ENCODE results near the gene SLCO4A1.

SLCO4A1 gene

DNA sequence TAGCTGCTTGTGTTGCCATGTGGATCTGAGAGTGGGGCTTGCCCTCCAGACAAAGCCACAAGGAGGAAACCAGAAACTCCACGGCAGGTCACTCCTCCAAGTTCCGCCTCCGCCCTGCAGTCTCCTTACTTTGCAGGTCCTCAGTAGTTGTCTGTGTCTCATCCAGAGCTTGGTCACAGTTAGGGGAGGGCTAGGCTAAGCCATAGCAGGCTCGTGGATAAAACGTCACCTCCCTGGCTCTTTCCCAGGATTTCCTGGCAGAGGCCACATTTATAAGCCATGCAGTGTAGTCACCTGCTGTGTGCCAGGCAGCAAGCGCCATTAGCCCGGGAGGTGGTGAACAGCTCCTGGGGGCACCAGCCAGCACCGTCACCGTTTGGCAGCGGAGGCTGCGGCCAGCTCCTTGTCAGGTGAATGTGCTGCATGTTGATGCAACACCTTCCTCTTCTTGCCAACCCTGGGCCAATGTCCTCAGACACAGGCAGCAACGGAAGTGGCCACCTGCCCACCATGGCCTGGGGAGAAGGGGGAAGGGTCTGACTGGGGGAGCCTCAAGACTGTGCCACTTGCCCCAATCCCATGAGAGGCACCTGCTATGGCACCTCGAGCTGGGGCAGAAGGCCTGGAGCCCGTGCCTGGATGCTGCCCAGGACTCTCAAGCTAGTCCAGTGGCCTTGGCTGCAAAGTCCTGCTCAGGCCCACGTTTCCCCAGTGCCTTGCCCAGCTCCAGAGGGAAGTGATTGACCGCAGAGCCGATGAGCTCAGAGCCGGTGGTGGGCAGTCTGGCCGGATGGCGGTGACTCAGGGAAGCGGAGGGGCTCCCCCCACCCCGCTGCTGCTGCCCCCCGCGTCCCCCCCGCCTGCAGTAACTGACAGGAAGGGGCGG is 39.0 kb upstream of the SLCO4A1 start:
- no peak for DNase-seq (ENCODE audit: low read depth)
- no peak overlapping the region for H3K4me3 ChIP-seq (ENCODE audit: low read depth, low read length)
- TF ChIP-seq CTCF (conservative IDR thresholded peaks at IDR 0.05; ENCODE audit: low read depth, low read length), result no peak

DNA sequence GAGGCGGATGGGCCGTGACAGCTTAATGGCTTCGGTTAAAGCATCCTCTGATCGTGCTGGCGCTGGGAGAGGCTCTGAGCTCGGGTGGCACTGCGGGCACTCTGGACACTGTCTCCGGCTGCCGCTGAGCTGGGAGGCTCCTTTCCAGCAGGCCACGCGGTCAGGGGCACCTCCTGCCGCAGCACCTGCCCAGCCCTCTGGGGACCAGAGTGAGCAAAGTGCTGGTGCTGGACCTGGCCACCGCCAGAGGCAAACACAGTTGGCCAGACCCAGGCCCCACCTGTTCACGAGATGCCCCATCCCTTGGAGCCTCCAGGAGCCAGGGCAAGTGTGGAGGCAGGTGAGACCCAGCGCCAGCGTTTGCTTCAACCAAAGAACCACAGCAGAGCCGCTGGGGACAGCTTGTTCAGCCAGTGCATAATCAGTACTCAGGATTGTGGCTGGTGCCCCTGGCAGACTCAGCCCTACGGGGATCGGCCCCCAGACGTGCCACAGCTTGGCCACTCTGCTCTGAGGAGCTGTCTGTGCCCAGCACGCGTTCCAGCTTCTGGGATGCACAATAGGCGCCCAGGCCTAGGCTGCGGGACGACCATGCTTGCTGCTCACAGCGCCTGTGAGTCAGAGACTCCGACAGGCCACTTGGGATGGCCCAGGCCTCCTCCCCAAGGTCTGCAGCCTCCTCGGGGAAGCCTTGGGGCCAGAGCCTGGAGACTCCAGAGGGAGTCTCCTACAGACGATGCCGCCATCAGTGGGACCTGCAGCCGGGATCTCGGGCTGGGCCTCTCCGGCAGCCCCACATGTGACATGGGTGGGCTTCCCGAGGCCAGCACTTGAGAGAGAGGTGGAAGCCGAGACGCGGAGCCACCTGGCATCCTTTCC is 38.2 kb upstream of the SLCO4A1 start:
- no peak for TF ChIP-seq CTCF (conservative IDR thresholded peaks at IDR 0.05; ENCODE audit: low read depth, low read length)

DNA sequence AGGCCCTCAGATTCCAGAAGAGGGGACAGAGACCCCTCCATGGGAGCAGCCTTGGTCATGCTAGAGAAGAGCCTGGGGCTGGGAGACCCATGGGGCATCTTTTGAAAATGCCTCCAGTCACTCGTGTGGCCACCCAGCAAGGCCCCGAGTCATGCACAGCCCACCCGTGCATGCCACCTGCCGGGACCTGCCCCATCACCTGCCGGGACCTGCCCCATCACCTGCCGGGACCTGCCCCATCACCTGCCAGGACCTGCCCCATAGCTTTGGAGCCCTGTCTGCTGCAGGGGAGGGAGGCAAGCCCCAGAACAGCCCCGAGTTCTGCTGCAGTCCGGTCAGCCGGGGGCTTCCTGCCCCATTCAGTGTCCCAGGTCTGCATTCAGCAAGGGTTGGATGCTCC is 37.5 kb upstream of the SLCO4A1 start:
- no peak for DNase-seq (ENCODE audit: low read depth)
- TF ChIP-seq CTCF (conservative IDR thresholded peaks at IDR 0.05; ENCODE audit: low read depth, low read length), result no peak
- no peak overlapping the region for H3K4me3 ChIP-seq (ENCODE audit: low read depth, low read length)

More for the DNA sequence above, 38.2 kb upstream of the SLCO4A1 start:
- H3K4me3 ChIP-seq (ENCODE audit: low read depth, low read length), result no peak overlapping the region
- no peak for DNase-seq (ENCODE audit: low read depth)

DNA sequence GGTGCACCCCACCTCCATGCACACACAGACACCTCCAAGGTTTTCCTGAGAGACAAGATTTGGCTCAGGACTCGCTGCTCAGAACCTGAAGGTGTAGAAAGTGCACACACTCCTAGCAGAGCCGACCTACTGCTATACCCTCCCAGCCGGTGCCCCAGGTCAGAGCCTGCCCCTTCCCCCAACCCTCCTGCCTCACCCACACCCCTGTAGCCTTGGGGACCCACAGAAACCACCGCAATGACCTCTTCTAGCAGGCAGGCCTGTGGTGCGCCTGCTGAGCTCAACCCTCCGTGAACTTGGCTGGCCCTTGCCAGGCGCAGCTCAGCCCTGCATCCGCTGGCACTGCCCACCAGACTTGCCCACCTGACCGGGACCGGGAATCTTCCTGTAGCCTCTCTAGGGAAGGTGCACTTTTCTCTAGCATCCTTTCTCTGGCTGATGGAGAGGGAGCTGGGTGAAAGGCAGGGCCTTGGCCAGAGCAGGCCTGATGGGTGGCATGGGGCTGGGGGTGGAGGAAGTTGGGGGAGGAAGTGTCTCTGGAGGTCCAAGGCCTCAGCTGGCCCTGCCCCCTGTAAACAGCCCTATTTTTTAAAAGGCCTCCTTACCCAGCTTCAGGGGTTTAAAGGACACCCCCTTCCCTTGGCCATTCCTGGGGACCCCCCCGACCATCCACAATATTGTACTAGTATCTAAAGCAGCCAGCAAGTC is 36.9 kb upstream of the SLCO4A1 start:
- no peak for DNase-seq (ENCODE audit: low read depth)
- no peak for TF ChIP-seq CTCF (conservative IDR thresholded peaks at IDR 0.05; ENCODE audit: low read depth, low read length)
- no peak overlapping the region for H3K4me3 ChIP-seq (ENCODE audit: low read depth, low read length)

- H3K4me3 ChIP-seq (ENCODE audit: low read depth, low read length), result no peak overlapping the region
- TF ChIP-seq CTCF (conservative IDR thresholded peaks at IDR 0.05; ENCODE audit: low read depth, low read length), result no peak
- DNase-seq (ENCODE audit: low read depth), result no peak
Observed at GRCh38 chr20:62606016-62606415, 36.3 kb upstream of the SLCO4A1 start.

GRCh38 chr20:62606551-62607201 is 35.6 kb upstream of the SLCO4A1 start:
- peak; percentile 57 for DNase-seq (ENCODE audit: low read depth)
- TF ChIP-seq CTCF (conservative IDR thresholded peaks at IDR 0.05; ENCODE audit: low read depth, low read length), result no peak
- no peak overlapping the region for H3K4me3 ChIP-seq (ENCODE audit: low read depth, low read length)
